Stimulated activated effector memory CD8-positive, alpha-beta T cell treated with anti-CD3 and anti-CD28 coated beads, Interleukin-12 subunit alpha, Interleukin-12 subunit beta, amount 100 ng/mL, for 72 hours (primary cell): Measurements from ENCODE around the gene HAUS1.
A peak's percentile ranks its signal among the peaks of the same experiment; 100 is the strongest.
"Not testable (repeated sequence)": the region's sequence is repeated elsewhere in the genome, so short reads cannot be mapped to it uniquely, and the experiment has no call there.

Experiments
- ATAC-seq: fragments of 150-1000 bp; cut with Tn5 transposase; 2 replicates; pipeline ENCODE4 v1.10.0; 2021
- DNase-seq, 2 donors: peaks; one replicate each; pipeline ENCODE4 v3.0.0; 2021 to 2022; ENCODE audit warnings: low spot score in 2 of 2
- H3K27ac Mint-ChIP-seq: one replicate; pipeline ENCODE4 v1.8.0; 2022; ENCODE audit warnings: mild to moderate bottlenecking, mixed read lengths
- H3K36me3 Mint-ChIP-seq: one replicate; pipeline ENCODE4 v1.8.0; 2022; ENCODE audit warnings: mild to moderate bottlenecking, mixed read lengths
- H3K4me1 Mint-ChIP-seq: one replicate; pipeline ENCODE4 v1.8.0; 2022; ENCODE audit warnings: mixed read lengths
- H3K4me3 Mint-ChIP-seq: one replicate; pipeline ENCODE4 v1.8.0; 2022; ENCODE audit warnings: mild to moderate bottlenecking, mixed read lengths
- H3K9me3 Mint-ChIP-seq: one replicate; pipeline ENCODE4 v1.8.0; 2022; ENCODE audit warnings: mixed read lengths

HAUS1 gene

DNA sequence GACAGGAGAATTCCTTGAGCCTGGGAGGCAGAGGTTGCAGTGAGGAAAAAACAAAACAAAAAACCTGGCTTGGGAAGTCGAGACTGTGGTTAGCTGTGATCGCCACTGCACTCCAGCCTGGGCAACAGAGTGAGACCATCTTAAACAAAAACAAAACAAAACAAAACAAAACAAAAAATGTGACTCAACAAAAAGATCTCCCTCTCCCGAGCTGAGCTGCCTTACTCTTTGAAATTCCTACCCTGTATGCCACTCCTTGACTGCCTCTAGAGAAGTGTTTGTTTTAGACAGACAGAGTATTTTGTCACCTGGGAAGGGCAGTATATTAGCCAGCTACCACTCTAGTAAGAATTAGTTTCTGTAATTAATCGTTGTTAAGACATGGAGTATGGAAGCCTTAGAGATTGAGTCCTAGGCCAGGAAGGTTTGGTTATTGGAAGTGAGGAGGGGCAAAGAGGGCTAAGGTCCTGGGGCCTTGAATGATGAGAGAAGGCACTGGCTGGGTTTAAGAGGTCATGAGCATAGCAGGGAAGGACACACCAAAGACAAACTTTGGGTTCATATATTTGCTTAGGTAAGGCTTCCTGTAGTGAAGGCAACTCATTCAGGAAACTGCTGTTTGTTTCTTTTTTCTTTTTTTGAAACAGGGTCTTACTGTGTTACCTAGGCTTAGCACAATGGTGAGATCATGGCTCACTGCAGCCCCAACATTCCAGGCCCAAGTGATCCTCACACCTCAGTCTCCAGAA lies 56.0 kb downstream of the HAUS1 start:
- DNase-seq: no peak
- Mint-ChIP-seq H3K4me3 (no peak overlapping the region), H3K27ac (no peak overlapping the region)

DNA sequence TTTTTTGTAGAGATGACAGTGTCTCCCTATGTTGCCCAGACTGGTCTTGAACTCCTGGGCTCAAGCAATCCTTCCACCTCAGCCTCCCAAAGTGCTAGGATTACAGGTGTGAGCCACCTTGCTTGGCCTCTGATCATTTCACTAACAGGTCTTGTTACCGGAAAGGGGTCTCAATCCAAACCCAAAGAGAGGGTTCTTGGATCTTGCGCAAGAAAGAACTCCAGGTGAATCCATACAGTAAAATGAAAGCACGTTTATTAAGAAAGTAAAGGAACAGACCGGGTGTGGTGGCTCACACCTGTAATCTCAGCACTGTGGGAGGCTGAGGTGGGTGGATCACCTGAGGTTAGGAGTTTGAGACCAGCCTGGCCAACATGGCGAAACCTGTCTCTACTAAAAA lies 56.7 kb downstream of the HAUS1 start:
- ATAC-seq, H3K4me3 Mint-ChIP-seq, H3K9me3 Mint-ChIP-seq, H3K27ac Mint-ChIP-seq, DNase-seq, H3K36me3 Mint-ChIP-seq: not testable (repeated sequence)
- H3K4me1 Mint-ChIP-seq: peaks cover 37% of the 10 kb centered on the region

More for the DNA sequence above, 56.0 kb downstream of the HAUS1 start:
- H3K4me1 Mint-ChIP-seq: peaks cover 43% of the 10 kb centered on the region
- H3K9me3 Mint-ChIP-seq: no peaks in the 10 kb centered on the region
- no peaks in the 10 kb centered on the region for H3K36me3 Mint-ChIP-seq
- no peak for ATAC-seq

DNA sequence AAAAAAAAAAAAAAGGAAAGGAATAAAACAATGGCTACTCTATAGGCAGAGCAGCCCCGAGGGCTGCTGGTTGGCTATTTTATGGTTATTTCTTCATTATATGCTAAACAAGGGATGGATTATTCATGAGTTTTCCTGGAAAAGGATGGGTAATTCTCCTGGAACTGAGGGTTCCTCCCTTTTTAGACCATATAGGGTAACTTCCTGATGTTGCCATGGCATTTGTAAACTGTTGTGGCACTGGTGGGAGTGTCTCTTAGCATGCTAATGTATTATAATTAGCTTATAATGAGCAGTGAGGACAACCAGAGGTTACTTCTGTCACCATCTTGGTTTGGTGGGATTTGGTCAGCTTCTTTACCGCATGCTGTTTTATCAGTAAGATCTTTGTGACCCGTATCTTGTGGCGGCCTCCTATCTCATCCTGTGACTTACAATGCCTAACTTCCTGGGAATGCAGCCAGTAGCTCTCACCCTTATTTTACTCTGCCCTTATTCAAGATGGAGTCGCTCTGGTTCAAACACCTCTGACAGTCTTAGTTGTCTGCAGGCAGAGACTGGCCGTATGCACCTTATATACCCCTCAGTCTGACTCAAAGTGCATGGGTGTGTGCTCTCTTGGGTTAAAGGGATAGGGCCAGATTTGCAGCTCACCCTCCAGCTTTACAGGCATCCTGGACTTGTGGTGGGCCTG lies 57.7 kb downstream of the HAUS1 start:
- no peaks in the 10 kb centered on the region for H3K36me3 Mint-ChIP-seq
- H3K4me1 Mint-ChIP-seq: peaks cover 27% of the 10 kb centered on the region
- DNase-seq: no peak
- no peak overlapping the region for H3K4me3 Mint-ChIP-seq
- no peaks in the 10 kb centered on the region for H3K9me3 Mint-ChIP-seq
- ATAC-seq: no peak
- no peak overlapping the region for H3K27ac Mint-ChIP-seq

DNA sequence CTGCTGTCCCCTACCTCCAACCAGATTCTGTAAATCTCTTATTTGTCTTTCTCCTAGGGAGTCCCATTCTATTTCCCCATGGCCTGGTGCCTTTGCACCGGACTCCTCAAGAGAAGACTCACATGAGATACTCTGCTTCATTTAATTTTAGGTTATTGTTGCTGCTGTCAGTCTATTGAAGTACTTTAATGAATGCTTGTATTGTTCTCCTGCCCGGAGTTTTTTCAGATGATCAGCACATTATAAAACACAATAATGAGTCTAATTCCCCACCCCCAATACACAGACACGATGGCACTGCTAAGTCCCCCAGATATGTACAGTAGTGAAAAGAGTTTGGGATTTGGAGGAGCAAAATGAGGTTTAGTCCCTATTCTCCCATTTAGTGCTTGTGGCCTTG lies 58.9 kb downstream of the HAUS1 start:
- H3K4me1 Mint-ChIP-seq: peaks cover 24% of the 10 kb centered on the region
- no peak for DNase-seq
- no peak for ATAC-seq
- H3K9me3 Mint-ChIP-seq: no peaks in the 10 kb centered on the region
- H3K36me3 Mint-ChIP-seq: no peaks in the 10 kb centered on the region
- H3K4me3 Mint-ChIP-seq: no peak overlapping the region
- H3K27ac Mint-ChIP-seq: no peak overlapping the region

DNA sequence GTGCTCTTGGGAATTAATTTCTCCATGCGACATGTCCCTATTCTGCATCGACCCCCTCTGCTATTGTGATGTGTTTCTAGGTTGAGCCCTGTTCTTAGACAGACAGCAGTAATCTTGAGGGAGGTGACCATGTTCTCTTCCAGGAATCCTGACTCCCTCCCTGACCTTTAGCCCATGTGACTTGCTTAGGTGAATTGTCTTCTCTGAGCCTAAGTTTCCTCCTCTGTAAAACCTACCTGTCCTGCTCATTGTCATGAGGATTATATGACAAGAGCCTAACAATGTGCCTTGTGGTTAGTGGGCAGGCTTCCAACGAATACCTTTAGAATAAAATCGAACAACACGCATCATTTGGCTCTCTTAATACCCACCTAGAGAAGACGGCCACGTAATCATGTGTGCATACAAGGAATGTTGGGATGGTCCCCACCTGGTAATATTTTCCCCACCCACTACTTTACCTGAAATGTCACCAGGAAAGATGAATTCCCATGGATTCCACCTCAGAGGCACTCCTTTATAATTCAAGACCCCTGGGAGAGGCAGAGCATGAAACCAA lies 59.8 kb downstream of the HAUS1 start:
- H3K9me3 Mint-ChIP-seq: no peaks in the 10 kb centered on the region
- H3K4me3 Mint-ChIP-seq: no peak overlapping the region
- ATAC-seq (no peak), DNase-seq (no peak)
- peaks cover 27% of the 10 kb centered on the region for H3K4me1 Mint-ChIP-seq
- H3K27ac Mint-ChIP-seq: no peak overlapping the region
- H3K36me3 Mint-ChIP-seq: no peaks in the 10 kb centered on the region

DNA sequence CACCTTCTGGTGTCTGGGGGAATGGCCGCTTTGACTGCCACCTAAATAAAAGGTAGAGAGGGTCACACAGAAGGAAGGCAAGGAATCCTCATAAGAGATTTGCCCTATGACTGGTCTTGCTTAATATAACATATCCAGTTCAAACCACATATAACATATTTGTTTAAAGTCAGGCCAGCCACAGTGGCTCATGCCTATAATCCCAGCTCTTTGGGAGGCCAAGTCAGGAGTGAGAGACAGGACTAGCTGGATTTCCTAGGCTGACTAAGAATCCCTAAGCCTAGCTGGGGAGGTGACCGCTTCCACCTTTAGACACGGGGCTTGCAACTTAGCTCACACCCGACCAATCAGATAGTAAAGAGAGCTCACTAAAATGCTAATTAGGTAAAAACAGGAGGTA lies 60.3 kb downstream of the HAUS1 start:
- not testable (repeated sequence) for H3K27ac Mint-ChIP-seq, H3K9me3 Mint-ChIP-seq
- peaks cover 32% of the 10 kb centered on the region for H3K4me1 Mint-ChIP-seq

DNA sequence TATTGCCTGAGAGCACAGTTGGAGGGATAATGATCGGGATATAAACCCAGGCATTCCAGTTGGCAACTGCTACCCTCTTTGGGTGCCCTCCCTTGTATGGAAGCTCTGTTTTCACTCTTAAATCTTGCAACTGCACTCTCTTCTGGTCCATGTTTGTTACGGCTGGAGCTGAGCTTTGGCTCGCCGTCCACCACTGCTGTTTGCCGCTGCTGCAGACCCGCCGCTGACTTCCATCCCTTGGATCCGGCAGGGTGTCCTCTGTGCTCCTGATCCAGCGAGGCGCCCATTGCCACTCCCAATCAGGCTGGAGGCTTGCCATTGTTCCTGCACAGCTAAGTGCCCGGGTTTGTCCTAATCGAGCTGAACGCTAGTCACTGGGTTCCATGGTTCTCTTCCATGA lies 60.7 kb downstream of the HAUS1 start:
- peaks cover 34% of the 10 kb centered on the region for H3K4me1 Mint-ChIP-seq
- H3K4me3 Mint-ChIP-seq: no peak overlapping the region
- H3K27ac Mint-ChIP-seq: no peak overlapping the region
- DNase-seq (no peak), ATAC-seq (no peak)
- H3K36me3 Mint-ChIP-seq: no peaks in the 10 kb centered on the region
- H3K9me3 Mint-ChIP-seq: no peaks in the 10 kb centered on the region

More for the DNA sequence above, 60.3 kb downstream of the HAUS1 start:
- DNase-seq, H3K36me3 Mint-ChIP-seq, H3K4me3 Mint-ChIP-seq, ATAC-seq: not testable (repeated sequence)

DNA sequence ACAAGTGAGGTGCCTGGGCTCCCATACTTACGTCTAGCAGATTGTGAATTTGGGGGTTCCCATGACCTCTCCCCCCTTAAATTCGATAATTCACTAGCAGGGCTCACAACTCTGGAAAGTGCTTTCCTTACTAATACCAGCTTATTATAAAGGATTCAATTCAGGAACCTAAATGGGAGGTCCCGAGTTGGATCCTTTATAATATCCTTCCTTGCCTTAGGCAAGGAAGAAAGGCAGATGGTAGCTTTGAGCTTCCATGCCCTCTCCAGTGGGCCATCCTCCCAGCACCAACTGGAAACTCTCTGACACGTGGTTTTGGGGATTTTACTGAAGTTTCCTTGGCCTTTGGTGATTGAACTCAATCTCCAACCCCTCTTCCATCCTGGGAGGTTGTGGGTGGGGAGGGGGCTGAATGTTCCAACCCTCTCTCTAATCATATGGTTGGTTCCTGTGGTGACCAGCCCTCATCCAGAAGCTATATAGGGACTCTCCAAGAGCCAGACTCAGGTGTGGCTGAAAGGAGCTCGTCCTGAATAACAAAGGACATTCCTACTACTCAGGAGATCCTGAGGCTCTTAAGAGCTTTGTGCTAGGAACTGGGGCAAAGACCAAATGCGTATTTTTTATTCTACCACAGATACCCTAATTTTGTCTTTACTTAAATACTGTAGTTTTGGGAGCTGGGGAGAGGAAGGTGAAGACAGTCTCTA lies 62.2 kb downstream of the HAUS1 start:
- no peak for ATAC-seq

DNA sequence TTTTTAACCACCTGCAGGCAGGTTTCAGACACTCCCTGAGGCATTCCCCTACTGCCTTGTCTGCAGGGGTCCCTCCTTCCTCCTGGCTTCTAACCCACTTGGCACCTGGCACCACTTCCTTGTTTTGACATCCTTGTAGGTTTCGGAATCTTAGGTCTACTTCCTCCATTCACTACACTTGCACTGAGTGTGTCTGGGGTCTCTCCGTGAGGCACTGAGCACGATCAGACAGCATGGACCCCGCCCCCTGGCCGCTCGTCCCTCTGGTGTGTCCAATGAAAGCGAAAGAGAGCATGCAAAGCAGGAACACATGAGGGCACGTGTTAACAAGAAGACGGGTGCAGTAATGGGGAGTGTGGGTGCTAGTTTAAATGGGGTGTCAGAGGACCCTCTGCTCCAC lies 63.8 kb downstream of the HAUS1 start:
- peak; percentile 51 for ATAC-seq
- Mint-ChIP-seq H3K36me3 (no peaks in the 10 kb centered on the region), H3K27ac (peak overlapping the region; percentile 49), H3K4me1 (peaks cover 20% of the 10 kb centered on the region), H3K4me3 (peak overlapping the region; percentile 52), H3K9me3 (no peaks in the 10 kb centered on the region)
- no peak for DNase-seq

More for the DNA sequence above, 62.2 kb downstream of the HAUS1 start:
- no peak for DNase-seq
- no peaks in the 10 kb centered on the region for H3K9me3 Mint-ChIP-seq
- H3K4me1 Mint-ChIP-seq: peaks cover 28% of the 10 kb centered on the region
- no peaks in the 10 kb centered on the region for H3K36me3 Mint-ChIP-seq
- H3K27ac Mint-ChIP-seq: no peak overlapping the region
- no peak overlapping the region for H3K4me3 Mint-ChIP-seq

DNA sequence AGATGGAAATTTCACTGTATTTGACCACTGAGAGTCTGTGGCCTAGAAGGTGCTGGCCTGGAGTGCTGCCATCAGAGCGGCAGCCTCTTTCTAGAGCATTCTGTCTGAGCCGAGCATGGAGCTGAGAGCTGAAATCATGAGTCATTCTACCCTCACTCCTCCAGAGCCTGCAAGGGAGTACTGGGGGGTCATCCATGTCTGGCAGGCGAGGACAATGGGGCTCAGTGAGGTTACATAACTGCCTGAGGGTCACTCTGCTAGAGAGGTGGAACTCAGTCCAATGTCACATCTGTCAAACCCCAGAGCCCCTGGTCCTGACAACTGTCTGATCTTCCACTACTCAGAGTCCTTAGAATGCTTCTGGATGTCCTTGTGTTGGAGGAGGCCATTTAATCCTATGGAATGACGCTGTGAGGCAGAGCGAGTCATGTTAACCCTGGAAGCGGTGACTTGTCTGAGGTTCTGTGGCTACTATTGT lies 65.3 kb downstream of the HAUS1 start:
- Mint-ChIP-seq H3K4me3 (no peak overlapping the region), H3K4me1 (peaks cover 23% of the 10 kb centered on the region), H3K27ac (no peak overlapping the region), H3K9me3 (no peaks in the 10 kb centered on the region), H3K36me3 (peaks cover 12% of the 10 kb centered on the region)
- ATAC-seq: no peak
- no peak for DNase-seq

DNA sequence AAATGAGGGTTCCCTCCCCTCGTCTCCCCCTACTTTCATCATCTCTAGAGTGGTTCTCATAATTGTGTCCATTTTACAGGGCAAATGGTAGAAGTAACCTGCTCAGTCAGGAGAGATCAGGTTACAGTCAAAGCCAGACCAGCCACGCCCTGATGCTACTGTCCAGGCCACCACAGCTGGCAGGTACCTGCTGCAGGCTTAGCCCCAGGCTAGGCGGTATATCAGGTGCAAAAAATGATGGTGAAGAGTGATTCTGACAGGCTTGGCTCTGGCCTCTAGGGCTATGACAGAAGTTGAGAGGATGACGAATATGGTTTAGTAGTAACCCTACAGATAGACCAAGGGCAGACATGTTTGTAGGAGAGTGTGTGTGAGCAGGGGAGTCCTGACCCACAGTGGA lies 67.1 kb downstream of the HAUS1 start:
- peaks cover 25% of the 10 kb centered on the region for H3K36me3 Mint-ChIP-seq
- no peak overlapping the region for H3K4me3 Mint-ChIP-seq
- no peak overlapping the region for H3K27ac Mint-ChIP-seq
- DNase-seq (no peak), ATAC-seq (no peak)
- H3K9me3 Mint-ChIP-seq: no peaks in the 10 kb centered on the region
- H3K4me1 Mint-ChIP-seq: peaks cover 36% of the 10 kb centered on the region

DNA sequence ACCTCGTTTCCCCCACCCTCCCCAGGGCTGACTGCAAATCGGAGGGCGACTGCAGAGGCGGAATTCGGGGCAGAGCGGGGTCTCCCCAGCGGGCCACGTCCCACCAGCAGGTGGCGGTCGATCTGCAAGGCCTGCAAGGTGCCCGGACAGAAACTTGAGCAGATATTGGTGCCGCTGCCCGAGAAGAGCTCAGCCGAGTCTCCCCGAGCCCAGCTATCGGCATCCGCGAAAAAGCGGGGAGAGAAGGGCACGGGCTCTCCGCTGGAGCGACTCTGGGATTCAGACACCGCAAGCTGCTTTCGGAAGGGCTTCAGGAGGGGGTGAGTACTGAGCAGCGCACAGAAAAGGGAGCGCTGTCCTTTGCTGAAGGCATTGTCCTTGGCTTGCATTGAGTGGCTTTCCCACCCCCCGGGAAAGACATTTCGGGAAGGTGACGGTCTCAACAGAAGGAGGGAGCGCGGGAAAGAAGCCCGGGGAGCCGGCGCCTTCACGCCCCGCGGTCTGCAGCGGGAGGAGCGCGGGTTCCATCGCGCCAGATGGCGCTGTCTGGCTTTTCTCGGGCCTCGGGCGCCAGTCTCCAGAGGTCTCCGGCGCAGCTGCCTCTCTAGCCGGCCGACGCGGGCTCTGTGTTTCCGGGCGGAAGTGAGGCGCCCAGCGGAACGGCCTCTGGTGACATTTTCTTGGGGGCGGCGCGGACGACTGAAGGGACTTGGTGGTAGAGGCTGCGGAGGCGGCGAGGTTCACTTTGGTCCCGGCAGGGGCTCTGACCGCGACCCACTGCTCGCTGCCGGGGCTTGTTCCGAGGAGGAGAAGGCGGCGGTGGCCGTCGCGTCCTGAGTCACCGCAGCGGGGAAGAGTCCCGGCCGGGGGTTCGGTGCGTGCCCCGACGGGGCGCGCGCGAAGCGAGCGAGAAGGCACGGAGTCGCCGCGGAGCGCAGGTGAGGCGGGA lies 69.5 kb downstream of the HAUS1 start:
- DNase-seq (peak; percentile 92 to 96), ATAC-seq (peak; percentile 92)
- Mint-ChIP-seq H3K4me3 (peak overlapping the region; percentile 99), H3K9me3 (no peaks in the 10 kb centered on the region), H3K4me1 (peaks cover 46% of the 10 kb centered on the region), H3K27ac (peak overlapping the region; percentile 99), H3K36me3 (peaks cover 33% of the 10 kb centered on the region)

DNA sequence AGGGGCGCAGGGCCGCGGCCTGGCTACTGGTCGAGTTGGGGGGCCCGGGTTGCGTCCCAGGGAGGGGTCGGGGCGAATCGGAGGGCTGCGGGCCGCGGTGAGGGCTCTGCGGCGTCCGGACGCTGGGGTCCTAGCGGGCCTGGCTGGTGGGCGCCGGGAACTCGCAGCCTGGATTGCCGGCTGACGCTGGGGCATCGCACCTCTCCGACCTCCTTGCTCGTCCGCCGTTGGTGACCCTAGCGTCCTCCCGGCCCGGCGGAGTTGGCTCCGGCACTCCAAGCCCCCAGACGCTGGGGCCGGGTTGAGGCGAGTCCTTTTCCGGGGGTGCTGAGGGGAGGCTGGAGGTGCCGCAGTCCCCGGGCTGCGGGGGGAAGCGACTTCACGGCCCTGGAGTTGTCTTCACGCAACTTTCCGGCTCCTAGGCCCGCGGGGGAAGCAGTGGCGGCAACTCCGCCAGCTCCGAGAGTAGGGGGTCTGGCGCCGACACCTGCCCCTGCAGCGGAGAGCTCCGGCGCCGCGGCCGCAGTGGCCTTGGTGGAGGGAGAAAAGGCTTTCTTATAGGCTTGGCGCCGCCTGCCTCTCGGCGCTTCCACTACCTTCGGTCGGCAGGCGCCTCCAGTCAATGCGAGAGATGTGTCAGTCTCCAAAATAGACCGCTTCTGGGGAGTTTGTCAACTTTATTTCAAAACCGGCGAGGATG lies 70.3 kb downstream of the HAUS1 start:
- H3K9me3 Mint-ChIP-seq: no peaks in the 10 kb centered on the region

DNA sequence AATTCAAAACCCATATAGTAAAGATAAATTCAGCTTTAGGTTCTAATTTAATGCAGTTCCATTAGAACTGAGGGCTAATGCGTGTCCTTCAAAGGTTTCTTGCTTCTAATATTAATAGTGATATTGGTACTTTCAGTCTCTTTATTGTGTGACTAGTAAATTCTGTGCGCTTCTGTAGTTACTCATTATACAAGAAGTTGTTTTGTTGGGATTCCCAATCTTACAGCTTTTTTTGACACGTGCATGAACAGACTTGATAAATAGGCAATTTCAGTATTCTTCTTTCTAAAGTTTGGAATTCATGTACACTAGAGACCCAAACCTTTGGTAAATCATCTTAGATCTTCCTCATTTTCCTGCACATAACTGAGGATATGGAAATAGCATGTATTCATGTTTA lies 71.8 kb downstream of the HAUS1 start:
- Mint-ChIP-seq H3K4me1 (peaks cover 57% of the 10 kb centered on the region), H3K4me3 (peak overlapping the region; percentile 99), H3K9me3 (no peaks in the 10 kb centered on the region), H3K36me3 (peaks cover 49% of the 10 kb centered on the region), H3K27ac (peak overlapping the region; percentile 30)
- no peak for DNase-seq
- ATAC-seq: no peak

More for the DNA sequence above, 70.3 kb downstream of the HAUS1 start:
- ATAC-seq: peak; percentile 70
- peaks cover 45% of the 10 kb centered on the region for H3K4me1 Mint-ChIP-seq
- DNase-seq: peak; percentile 33 to 79
- H3K4me3 Mint-ChIP-seq: peak overlapping the region; percentile 99
- H3K27ac Mint-ChIP-seq: peak overlapping the region; percentile 99
- peaks cover 42% of the 10 kb centered on the region for H3K36me3 Mint-ChIP-seq
